Activated naive CD8-positive, alpha-beta T cell treated with anti-CD3 and anti-CD28 coated beads for 36 hours (primary cell): ENCODE measurements around the gene DCN. TPM values are rescaled to one million over a fixed set of nuclear protein-coding genes. Genes with fewer than 3 reads are reported as not detected.

Experiments
- total RNA-seq, 2 experiments: library from RNA; stranded (reverse); gene quantifications; one replicate each; pipeline ENCODE4 v1.2.3, GENCODE V29; 2021

Gene DCN
- total RNA-seq, 2 experiments from 2014 or later, result not detected

Other genes with a start within 250 kb of the DCN start
- not detected for gene CCER1, start 227.6 kb downstream of the DCN start, total RNA-seq
- not detected for gene EPYC, start 177.8 kb downstream of the DCN start, total RNA-seq
- gene KERA, start 124.8 kb downstream of the DCN start, total RNA-seq, result not detected
- gene LUM, start 71.3 kb downstream of the DCN start, total RNA-seq, result not detected